H1 (cell line): ENCODE results near the gene PTPN2. TPM values are rescaled to one million over a fixed set of nuclear protein-coding genes. Genes with fewer than 3 reads are reported as not detected.

Experiments
- CTBP2 ChIP-seq: IDR thresholded peaks from 2 replicates; pipeline ENCODE4 v1.7.0; 2011; ENCODE audit warnings: borderline replicate concordance, mild to moderate bottlenecking, moderate library complexity, mixed read lengths, low read length; ENCODE audit not compliant: insufficient read depth, insufficient read length
- EP300 ChIP-seq, 2 experiments: IDR thresholded peaks; 1 replicate in 1 of 2; 2 replicates in 1 of 2; pipeline ENCODE4 v1.6.1; 2011 to 2012; ENCODE audit warnings: low read depth in 2 of 2, low read length in 2 of 2, mild to moderate bottlenecking in 2 of 2, borderline replicate concordance in 1 of 2, inconsistent platforms in 1 of 2, moderate library complexity in 1 of 2
- POLR2A ChIP-seq, 2 experiments: IDR thresholded peaks; 1 replicate in 1 of 2; 2 replicates in 1 of 2; pipeline ENCODE4 v1.6.1; 2011; ENCODE audit warnings: low read depth in 2 of 2, low read length in 2 of 2, mild to moderate bottlenecking in 2 of 2; ENCODE audit errors: control extremely low read depth in 1 of 2
- RBBP5 ChIP-seq: IDR thresholded peaks from 2 replicates; pipeline ENCODE4 v1.7.1; 2012; ENCODE audit warnings: low read depth, mild to moderate bottlenecking, inconsistent platforms, low read length, moderate library complexity, borderline replicate concordance
- RNF2 ChIP-seq: fragments of 200-900, 300-1000 bp; sonication (generic); IDR thresholded peaks from 2 replicates; pipeline ENCODE4 v1.7.1; 2016; ENCODE audit warnings: borderline replicate concordance, low read depth, mild to moderate bottlenecking, antibody characterized with exemption, low read length; ENCODE audit not compliant: poor library complexity, severe bottlenecking; ENCODE audit errors: missing control alignments
- TBP ChIP-seq: IDR thresholded peaks from 2 replicates; pipeline ENCODE4 v1.6.1; 2011; ENCODE audit warnings: low read depth, low read length, improper control_type of control experiment
- polyA plus RNA-seq, 7 experiments: library from polyadenylated mRNA; depleted of rRNA in 3 of 7; stranded (reverse) in 5 of 7; unstranded in 2 of 7; fragments of >200 nt in 5 of 7; fragments of 200-250 nt in 2 of 7; gene quantifications; 1 replicate in 5 of 7; 2 replicates in 1 of 7; 4 replicates in 1 of 7; pipeline versions ENCODE4 v1.2.1 to v1.2.3, GENCODE V29; 2011 to 2013; ENCODE audit warnings: missing spikeins in 2 of 7, mixed read lengths in 2 of 7
- total RNA-seq: library from RNA; stranded (reverse); fragmentation: NEBNext Ultra II Directional; extraction: Animal tissue kit (Norgen Biotek cat#: 25700); gene quantifications from 2 replicates; pipeline ENCODE4 v1.2.1, GENCODE V29; 2021
- TF ChIP-seq, protein P1 (sequence below): IDR thresholded peaks from 2 replicates; pipeline ENCODE4 v1.6.1; 2011; ENCODE audit warnings: low read depth, mild to moderate bottlenecking, low read length; ENCODE audit not compliant: insufficient read depth

PTPN2 gene
- total and polyA plus RNA-seq, 2 of the 8 experiments (the other 6 are each of a cell fraction or from before 2014, with no cell fraction given): 16.4 to 54.0 TPM

DNA sequence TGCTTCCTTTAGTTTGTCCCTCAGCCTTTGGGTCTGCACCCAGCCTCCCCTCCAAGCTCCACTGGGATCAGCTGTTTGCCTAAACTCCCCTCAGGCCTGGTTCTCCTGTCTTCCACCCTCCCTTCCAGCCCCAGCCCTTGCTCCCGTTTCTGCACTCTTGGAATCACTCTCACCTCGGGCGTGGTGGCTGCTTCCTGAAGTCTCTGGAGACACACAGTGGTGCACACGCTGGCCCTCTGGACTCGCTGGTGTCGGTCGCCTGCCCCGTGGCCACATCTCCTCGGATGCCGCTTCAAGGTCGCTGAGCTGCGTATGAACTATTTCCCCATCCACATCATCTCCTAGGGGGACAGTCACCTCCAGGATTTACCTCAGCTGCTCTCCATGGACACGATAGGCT is 134.9 kb downstream of the PTPN2 start (continued):
- TF ChIP-seq CTBP2 (no peak), TBP (no peak), RBBP5 (no peak), POLR2A (IDR thresholded peaks at IDR 0.05; ENCODE audit: control extremely low read depth in 1 of 2, low read depth in 2 of 2, low read length in 2 of 2) (no peak), RNF2 (no peak), EP300 (IDR thresholded peaks at IDR 0.05; ENCODE audit: borderline replicate concordance in 1 of 2, low read depth in 2 of 2, low read length in 2 of 2) (no peak)
- TF ChIP-seq, protein P1, sequence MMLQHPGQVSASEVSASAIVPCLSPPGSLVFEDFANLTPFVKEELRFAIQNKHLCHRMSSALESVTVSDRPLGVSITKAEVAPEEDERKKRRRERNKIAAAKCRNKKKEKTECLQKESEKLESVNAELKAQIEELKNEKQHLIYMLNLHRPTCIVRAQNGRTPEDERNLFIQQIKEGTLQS: no peak
